Stimulated activated CD8-positive, alpha-beta memory T cell treated with anti-CD3 and anti-CD28 coated beads, Interleukin-12 subunit alpha, Interleukin-12 subunit beta, amount 100 ng/mL, for 24 hours (primary cell): Measurements from ENCODE around the gene TAF3.
"Not testable (repeated sequence)": the region's sequence is repeated elsewhere in the genome, so short reads cannot be mapped to it uniquely, and the experiment has no call there.

ENCODE experiments used
- DNase-seq: peaks from one replicate; pipeline ENCODE4 v3.0.0-alpha.2; 2020; ENCODE audit errors: extremely low read depth

TAF3 gene

DNA sequence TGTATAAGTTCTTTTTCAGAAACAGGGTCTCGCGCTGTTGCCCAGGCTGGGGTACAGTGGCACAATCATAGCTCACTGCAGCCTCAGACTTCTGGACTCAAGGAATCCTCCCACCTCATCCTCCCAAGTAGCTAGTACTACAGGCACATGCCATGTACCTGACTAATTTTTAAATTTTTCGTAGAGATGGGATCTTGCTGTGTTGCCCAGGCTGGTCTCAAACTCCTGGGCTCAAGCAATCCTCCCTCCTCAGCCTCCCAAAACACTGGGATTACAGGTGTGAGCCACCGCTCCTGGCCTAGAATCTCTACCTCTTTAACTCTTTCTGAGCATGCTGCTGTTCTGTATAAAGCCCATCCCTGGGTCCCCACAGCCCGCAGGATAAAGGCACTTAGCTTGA is 212.9 kb downstream of the TAF3 start:
- DNase-seq = not testable (repeated sequence)

DNA sequence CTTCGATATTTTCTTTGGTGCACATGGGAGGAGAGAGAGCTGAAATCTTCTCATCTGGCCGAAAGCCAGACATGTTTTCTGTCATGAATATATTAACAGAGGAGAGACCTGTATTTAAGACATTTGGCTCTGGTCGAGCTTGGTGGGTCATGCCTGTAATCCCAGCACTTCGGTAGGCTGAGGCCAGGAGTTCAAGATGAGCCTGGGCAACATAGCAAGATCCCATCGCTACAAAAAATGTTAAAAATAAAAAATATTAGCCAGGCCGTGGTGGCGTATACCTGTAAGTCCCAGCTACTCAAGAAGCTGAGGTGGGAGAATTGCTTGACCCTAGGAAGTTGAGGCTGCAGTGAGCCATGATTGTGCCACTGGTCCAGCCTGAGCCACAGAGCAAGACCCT is 214.3 kb downstream of the TAF3 start:
- no peak for DNase-seq

GRCh38 chr10:8033812-8034465 is 215.6 kb downstream of the TAF3 start:
- no peak for DNase-seq

- no peak for DNase-seq
Observed at GRCh38 chr10:8034466-8035005, 216.2 kb downstream of the TAF3 start.

GRCh38 chr10:8035006-8035640 is 216.8 kb downstream of the TAF3 start:
- no peak for DNase-seq

- DNase-seq = no peak
Observed at GRCh38 chr10:8035641-8036470, 217.6 kb downstream of the TAF3 start.

DNA sequence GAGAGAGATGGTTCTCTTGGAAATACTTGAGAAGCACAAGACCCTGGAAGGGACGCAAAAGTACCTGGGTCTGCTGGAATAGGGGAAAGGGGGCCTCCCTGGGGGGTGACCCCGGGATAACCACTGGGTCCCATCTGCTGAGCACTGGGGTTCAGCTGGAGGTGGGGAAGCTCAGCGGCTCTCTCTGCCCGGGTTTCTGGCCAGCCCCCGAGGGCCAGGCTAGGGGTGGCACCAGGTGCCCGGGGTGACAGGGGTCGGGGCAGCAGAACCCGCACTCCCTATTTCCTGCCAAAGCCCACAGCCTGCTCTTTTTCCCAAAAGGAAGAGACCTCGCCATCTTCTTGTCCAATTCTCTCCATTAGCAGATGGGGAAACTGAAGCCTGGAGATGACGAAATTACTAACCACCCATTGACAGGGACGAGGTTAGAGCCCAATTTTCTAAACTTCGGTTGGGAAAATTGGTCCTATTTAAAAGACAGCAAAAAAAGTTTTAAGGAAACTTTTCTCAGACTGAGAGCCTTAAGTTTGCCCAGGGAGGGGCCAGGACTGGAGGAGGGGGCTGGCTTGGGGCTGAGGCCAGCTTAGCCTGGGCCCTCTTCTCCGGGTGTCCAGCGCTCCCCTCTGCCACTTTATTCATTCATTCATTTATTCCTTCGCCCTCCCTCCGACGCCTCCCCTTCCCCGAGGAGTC is 218.3 kb downstream of the TAF3 start:
- DNase-seq = no peak

DNA sequence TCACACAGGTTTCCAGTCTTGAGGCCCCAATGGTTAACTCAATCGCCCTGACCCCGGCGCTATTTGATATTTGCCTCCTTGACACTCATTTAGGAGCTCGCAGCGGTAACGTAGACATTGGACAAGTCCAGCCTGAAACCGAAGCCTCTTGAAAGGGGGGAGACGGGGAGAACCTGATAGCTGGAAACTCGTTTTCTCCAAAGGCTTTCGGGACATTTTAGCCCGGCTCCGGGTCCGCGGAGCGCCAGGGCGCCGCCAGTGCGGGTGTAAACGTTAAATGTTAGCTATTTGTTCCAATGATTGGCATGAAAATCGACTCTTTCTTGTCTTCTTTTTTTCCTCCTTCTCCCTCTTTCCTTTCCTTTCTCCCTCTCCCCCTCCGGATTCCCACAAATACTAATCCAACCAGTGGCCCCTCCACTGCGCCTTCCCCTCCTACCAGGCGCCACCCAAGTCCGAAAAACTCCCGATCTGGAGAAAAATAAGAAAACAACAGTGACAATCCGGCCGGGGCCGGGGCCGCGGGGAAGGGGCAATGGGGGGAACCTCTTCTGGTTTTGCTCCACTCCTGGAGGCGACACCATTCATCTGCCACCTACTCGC is 219.0 kb downstream of the TAF3 start:
- no peak for DNase-seq

DNA sequence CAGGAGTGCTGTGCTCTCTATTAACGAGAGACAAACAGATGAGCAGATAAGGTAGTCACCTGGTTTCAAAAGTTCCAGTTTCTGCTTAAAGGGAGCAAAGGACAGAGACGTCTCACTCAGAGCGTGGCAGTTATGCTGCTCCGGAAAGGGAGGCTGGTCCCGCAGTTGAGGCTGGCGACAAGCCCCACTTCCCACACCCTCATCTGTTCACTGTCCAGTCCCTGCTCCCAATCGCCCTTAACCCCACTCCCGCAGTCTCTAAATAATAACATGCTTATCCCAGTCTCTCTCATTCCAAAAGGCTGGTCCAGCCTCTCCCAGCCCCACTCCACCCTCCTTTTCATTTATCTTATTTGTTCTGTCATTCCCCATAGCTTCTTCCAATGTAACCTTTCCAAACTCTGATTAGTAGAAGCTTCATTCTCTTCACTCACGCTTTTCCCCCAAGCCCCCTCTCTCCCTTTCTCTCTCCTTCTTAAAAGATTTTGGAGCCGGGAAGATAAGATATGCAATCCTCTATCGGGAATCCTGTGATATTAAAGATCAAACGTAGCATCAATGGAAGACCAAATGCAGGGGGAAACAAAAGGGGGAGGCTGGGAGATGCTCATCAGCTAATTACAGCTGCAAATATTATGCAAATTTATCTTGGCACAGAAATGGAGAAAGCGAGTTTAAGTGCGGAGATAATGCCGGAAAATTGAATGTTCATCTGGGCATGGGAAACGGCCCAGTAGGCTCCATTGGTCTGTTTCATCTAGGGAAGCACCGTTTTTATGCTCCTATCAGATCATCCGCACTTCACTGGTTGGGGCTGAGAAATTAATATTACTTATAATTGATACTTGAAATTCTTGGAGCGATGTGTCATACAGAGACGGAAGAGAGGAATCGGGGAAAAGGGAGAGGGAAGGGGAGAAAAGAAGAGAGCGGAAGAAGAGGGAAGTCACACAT is 219.9 kb downstream of the TAF3 start:
- no peak for DNase-seq

DNA sequence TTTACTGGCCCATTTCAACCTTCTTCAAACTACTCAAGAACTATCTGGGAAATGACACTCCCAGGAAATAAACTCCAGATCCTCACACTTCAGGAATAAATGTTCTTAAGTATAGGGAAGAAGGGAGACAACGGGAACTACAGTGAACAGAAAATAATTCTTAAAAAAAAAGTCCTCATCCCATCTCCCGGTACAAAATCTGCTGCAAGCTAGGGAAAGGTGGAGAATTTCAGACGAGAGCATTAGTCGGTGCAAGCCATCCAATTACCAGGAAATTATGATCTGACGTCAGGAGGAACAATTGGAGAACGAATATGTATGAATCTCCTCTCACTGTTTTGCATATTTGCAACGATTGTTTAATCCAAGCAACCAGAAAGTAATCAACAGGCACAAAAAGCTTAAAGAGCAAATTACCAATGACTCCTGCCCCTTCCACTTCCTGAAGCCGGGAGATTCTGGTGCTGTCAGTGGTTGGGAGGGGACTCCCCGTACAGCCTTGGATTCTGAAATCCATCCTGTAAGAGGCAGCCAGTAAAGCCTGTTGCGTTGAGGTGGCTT is 221.1 kb downstream of the TAF3 start:
- DNase-seq = no peak

DNA sequence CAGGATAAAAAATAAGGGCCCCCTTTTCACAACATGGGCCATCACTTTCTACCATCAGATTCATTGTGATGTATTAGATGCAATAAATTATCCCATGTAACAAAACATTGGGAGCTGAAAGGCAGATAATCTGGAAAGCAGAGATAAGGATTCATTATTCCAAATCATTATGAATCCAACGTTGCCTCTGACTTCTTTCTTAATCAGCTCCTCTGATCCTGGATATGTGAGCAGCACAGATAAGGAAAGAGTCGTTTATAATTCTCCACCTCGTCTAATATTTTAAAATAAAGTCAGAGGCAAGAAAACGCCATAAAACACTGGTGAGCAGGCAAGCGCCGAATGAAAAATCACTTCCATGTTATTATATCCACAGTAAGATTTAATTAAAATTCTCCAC is 222.3 kb downstream of the TAF3 start:
- no peak for DNase-seq

- DNase-seq = no peak
Observed at GRCh38 chr10:8041284-8041991, 223.1 kb downstream of the TAF3 start.

GRCh38 chr10:8041992-8042720 is 223.9 kb downstream of the TAF3 start:
- no peak for DNase-seq

DNA sequence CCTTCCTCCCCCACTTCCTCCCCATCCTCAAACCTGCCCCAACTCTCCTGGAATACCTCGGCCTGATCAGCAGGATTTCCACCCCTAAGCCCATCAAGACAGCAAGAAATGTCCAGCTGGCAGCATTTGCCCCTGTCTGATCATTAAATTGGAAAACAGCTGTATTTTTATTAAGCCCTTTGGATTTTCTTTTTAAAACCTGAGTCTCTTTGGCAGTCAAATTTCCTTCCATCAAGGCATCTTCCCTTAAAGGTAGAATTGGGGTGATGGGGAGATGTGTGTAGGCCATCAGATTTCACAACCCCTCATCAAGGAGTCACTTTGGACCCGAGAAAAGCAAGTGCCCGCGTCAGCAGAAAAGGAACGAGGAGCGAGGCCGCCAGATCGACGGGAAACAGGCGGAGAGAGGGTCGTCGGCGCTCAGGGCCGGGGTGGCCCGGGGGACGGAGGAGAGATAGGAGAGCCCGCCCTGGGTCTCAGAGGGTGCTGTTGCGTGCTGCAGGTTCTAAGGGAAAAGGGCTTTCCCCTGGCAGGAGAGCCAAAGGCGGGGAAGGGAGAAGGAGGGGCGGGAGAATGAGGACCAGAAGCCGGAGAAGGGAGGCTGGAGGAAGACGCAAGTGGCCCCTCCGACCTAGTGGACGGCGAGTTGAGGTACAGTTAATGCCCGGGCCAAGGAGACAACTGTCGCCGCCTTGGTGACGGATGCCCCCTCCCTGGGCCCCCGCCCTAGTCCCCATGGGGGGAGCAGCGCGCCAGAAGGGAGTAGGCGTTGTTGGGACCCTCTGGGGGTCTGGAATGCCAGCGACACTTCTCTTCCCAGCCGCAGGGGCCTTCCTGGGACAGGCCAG is 224.6 kb downstream of the TAF3 start:
- no peak for DNase-seq

DNA sequence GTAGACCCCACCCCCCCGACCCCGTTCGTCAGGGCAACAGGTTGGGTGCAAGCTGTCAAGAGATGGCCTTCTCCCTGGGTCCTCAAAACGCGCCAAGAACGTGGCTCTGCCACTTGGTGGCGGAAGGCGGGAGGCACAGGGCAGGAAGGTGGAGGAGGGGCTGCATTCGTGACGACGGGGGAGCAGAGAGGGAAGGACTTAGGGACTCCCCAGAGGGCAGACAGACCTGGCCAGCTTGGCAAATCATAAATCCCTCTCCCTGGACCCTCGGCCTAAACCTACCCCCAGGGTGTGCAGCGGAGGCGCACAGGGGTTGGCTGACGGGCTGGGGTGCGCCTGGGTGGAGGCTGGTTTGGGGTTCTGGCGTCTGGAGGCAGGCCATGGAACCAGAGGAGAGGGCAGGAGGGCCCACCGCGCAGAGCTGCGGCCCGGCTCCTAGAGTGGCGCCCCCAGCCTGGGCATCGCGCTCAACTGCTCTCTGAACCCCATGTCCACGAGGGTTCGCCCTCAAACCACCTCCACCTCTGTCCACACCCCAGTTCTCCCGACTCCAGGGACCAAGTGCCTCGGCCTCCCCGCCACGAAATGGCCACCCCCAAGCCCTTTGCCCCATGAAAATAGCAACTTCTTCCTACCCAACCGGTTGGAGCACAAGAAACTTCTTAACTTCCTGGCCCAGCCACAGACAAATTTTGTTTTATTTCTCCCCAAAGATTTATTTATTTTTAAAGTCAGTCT is 225.4 kb downstream of the TAF3 start:
- DNase-seq = no peak

GRCh38 chr10:8044331-8044907 is 226.1 kb downstream of the TAF3 start:
- DNase-seq = no peak
